Erythroblast (primary cell): ENCODE results near the gene SGO1.

Source experiments
- GATA1 ChIP-seq: IDR thresholded peaks from 2 replicates; pipeline ENCODE4 v1.6.1; 2011; ENCODE audit warnings: low read depth, mild to moderate bottlenecking, control low read depth, low read length, moderate library complexity
- POLR2A ChIP-seq: IDR thresholded peaks from 2 replicates; pipeline ENCODE4 v1.6.1; 2011; ENCODE audit warnings: mild to moderate bottlenecking, low read length

GRCh38 chr3:20137647-20138046 is 48.4 kb downstream of the SGO1 start:
- TF ChIP-seq POLR2A (no peak), GATA1 (no peak)
